Choroid plexus epithelial cell (primary cell): ENCODE results near the gene KIF13A.
"Not testable (repeated sequence)": the region's sequence is repeated elsewhere in the genome, so short reads cannot be mapped to it uniquely, and the experiment has no call there.

Source experiments
- DNase-seq: peaks from one replicate; pipeline ENCODE4 v3.0.0-alpha.2; 2010; ENCODE audit warnings: low read depth
- H3K4me3 ChIP-seq: 2 replicates; pipeline ENCODE4 v1.5.1; 2011; ENCODE audit warnings: low read depth, mild to moderate bottlenecking, control low read depth, low read length, moderate library complexity
- TF ChIP-seq, protein P1 (sequence below): conservative IDR thresholded peaks from 2 replicates; pipeline ENCODE4 v1.5.1; 2011; ENCODE audit warnings: low read depth, mild to moderate bottlenecking, control low read depth, inconsistent platforms, low read length, moderate library complexity

The KIF13A gene

DNA sequence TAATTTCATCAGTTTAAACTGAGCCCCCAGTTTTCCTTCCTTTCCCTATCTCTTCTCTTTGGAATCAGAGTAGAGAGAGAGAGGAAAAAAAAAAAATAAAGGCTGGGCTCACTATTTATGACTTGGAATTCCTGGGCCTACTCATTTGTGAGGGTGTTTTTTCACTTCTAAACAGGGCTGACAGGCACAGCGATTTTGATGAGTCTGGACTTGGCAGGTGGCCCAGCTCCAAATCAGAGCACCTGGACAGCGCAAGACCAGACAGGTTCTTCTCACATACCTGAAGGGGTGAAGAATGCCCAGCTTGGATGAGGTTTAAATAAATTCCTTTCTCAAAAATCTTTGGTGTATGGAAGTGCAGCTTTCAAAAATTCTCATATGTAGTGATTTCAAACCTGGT, 122.2 kb downstream of the KIF13A start:
- TF ChIP-seq, protein P1, sequence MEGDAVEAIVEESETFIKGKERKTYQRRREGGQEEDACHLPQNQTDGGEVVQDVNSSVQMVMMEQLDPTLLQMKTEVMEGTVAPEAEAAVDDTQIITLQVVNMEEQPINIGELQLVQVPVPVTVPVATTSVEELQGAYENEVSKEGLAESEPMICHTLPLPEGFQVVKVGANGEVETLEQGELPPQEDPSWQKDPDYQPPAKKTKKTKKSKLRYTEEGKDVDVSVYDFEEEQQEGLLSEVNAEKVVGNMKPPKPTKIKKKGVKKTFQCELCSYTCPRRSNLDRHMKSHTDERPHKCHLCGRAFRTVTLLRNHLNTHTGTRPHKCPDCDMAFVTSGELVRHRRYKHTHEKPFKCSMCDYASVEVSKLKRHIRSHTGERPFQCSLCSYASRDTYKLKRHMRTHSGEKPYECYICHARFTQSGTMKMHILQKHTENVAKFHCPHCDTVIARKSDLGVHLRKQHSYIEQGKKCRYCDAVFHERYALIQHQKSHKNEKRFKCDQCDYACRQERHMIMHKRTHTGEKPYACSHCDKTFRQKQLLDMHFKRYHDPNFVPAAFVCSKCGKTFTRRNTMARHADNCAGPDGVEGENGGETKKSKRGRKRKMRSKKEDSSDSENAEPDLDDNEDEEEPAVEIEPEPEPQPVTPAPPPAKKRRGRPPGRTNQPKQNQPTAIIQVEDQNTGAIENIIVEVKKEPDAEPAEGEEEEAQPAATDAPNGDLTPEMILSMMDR = no peak
- no peak for DNase-seq
- H3K4me3 ChIP-seq = no peak overlapping the region

DNA sequence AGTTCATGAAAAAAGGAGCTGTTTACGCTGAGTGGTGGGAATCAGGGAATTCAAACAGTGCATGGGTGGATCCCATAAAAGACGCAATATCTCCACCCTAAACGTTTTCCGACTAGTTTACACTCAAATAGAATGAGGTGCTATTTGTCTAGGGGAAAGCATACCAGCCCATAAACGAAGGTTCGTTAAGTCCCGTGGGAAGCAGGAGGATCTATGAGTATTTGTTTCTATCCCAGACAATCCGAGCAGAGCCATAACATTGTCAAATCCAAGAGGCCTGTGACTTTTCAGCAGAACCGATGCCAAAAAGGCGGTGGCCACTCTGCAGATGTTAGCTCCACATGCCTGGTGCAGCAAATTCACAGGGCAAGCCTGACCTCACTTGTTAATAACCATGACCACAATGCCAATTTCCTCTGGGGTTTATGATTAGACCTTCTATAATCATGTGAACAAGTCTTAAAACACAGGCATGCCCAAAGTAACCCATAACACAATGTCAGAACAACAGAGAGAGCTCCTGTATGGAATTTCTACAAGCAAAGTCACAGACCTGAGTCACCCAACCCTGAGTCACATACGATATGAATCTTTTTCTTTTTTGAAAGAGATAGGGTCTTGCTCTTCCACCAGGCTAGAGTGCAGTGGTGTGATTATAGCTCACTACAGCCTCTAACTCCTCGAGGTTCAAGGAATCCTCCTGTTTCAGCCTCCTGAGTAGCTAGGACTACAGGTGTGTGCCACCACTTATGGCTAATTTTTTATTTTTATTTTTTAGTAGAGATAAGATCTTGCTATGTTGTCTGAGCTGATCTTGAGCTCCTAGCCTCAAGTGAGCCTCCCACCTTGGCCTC, 123.3 kb downstream of the KIF13A start:
- peak; percentile 38 for DNase-seq
- H3K4me3 ChIP-seq = no peak overlapping the region
- TF ChIP-seq, protein P1 = no peak

DNA sequence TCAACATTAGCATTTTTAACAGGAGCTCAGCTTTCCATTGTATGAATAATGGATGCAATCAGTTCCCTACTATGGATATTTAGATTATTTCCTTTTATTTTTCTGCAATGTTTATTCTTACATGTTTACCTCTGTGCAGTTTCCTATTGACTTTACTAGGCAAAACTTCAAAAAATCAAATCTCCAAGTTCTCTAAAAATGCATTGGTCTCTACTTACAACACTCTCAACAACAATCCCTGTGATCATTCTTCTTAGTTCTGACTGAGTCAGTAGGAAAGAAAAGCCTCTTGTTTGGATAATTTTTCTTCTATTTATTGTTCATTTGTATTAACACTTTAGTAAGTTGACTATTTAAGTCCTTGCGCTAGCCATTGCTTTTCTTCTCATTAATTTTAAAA, 126.1 kb downstream of the KIF13A start:
- TF ChIP-seq, protein P1 = no peak
- DNase-seq = no peak
- no peak overlapping the region for H3K4me3 ChIP-seq

GRCh38 chr6:17859846-17860245, 127.6 kb downstream of the KIF13A start:
- no peak overlapping the region for H3K4me3 ChIP-seq
- DNase-seq = no peak

GRCh38 chr6:17858584-17858983, 128.9 kb downstream of the KIF13A start:
- H3K4me3 ChIP-seq = no peak overlapping the region
- no peak for DNase-seq
- TF ChIP-seq, protein P1 = no peak

More at GRCh38 chr6:17859846-17860245, 127.6 kb downstream of the KIF13A start:
- TF ChIP-seq, protein P1 = no peak

GRCh38 chr6:17857188-17857587, 130.2 kb downstream of the KIF13A start:
- H3K4me3 ChIP-seq, DNase-seq: not testable (repeated sequence)

DNA sequence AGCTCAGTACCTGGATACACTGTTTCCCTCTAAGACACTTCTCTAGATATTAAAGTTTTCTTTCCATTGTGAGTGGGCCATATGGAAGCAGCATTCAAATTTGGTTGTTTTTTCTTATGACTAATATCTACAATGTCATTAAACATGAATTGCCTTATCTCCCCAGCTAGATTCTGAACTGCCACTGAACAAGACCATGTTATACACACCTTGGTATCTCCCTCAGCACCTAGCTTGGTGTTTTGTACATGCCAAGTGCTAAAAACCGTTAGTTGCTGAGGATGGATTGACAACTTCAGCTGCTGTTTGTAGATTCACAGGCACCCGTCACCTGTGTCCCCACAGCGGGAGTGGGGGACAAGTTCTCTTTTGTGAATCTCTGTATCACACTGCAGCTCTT, 131.1 kb downstream of the KIF13A start:
- DNase-seq = no peak
- H3K4me3 ChIP-seq = no peak overlapping the region
- TF ChIP-seq, protein P1 = no peak
